AG09319 (cell line): ENCODE measurements around the gene SAPCD1.
"Not testable (repeated sequence)": the region's sequence is repeated elsewhere in the genome, so short reads cannot be mapped to it uniquely, and the experiment has no call there.

Experiments used
- DNase-seq: peaks from one replicate; pipeline ENCODE4 v3.0.0-alpha.2; 2010; ENCODE audit warnings: low read depth; ENCODE audit errors: extremely low read depth
- TF ChIP-seq, protein P1 (sequence below): IDR thresholded peaks from 2 replicates; pipeline ENCODE4 v1.5.1; 2011; ENCODE audit warnings: low read depth, mild to moderate bottlenecking, inconsistent platforms, low read length, moderate library complexity

SAPCD1 gene

DNA sequence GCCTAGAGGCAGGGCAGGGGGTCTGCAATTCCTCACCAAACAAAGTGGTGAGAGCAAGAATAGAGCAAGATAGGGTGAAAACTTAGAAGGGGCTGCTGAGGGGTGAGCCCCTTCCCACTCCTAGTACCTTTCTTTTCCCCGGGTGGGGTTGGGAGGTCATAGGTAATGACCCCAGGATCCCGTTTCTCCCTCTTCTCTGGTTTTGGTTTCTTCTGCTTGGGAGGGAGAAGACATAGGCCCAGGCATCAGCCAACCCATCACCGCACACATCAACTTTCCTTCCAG, 29.6 kb downstream of the SAPCD1 start:
- no peak for DNase-seq
- TF ChIP-seq, protein P1, sequence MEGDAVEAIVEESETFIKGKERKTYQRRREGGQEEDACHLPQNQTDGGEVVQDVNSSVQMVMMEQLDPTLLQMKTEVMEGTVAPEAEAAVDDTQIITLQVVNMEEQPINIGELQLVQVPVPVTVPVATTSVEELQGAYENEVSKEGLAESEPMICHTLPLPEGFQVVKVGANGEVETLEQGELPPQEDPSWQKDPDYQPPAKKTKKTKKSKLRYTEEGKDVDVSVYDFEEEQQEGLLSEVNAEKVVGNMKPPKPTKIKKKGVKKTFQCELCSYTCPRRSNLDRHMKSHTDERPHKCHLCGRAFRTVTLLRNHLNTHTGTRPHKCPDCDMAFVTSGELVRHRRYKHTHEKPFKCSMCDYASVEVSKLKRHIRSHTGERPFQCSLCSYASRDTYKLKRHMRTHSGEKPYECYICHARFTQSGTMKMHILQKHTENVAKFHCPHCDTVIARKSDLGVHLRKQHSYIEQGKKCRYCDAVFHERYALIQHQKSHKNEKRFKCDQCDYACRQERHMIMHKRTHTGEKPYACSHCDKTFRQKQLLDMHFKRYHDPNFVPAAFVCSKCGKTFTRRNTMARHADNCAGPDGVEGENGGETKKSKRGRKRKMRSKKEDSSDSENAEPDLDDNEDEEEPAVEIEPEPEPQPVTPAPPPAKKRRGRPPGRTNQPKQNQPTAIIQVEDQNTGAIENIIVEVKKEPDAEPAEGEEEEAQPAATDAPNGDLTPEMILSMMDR: no peak

DNA sequence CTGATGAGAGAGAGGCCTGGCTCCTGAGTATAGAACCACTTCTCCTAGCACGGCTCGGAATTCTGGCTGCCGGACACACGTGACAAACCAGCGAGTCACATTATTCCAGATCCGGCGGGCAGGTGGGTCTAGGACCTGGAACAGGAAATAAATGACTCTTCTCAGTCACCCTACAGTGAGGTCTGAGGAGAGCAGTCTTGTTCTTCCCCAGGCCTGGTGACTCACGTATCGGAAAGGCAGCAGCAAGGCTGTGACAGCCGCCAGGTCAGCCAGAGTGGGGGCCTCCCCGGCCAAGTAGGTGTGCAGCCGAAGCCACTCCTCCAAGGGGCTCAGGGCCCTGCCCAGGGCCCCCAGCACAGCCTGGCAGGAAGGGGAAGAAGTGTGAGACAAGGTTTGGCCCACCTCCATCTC, 30.3 kb downstream of the SAPCD1 start:
- DNase-seq: no peak
- TF ChIP-seq, protein P1: no peak

GRCh38 chr6:31793927-31794245, 31.4 kb downstream of the SAPCD1 start:
- DNase-seq: not testable (repeated sequence)

DNA sequence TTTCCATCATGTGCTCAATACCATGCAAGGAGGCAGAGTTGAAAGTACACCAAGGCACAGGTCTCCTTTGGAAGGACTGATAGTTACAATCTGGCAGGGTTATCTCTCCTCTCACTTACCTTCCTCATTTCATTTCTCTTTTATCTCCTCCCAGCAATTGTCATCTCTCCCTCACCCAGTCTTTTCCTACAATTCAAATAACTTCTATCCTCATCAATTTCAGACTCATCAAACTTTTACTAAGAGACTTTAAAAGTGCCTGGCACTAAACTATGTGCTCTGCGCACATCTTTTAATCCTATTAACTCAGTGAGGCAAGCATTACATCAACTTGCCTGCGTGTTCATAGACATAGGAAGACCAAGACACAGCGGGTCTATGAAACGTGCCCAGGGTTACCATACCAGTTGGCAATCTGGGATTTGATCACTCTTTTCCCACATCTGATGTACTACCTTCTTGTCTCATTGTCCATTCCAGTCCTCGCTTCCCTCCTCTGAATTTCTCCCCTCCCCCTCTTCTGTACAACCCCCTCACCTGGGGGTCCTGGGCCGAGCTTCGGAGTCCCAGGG, 31.9 kb downstream of the SAPCD1 start:
- no peak for DNase-seq
- TF ChIP-seq, protein P1: no peak

DNA sequence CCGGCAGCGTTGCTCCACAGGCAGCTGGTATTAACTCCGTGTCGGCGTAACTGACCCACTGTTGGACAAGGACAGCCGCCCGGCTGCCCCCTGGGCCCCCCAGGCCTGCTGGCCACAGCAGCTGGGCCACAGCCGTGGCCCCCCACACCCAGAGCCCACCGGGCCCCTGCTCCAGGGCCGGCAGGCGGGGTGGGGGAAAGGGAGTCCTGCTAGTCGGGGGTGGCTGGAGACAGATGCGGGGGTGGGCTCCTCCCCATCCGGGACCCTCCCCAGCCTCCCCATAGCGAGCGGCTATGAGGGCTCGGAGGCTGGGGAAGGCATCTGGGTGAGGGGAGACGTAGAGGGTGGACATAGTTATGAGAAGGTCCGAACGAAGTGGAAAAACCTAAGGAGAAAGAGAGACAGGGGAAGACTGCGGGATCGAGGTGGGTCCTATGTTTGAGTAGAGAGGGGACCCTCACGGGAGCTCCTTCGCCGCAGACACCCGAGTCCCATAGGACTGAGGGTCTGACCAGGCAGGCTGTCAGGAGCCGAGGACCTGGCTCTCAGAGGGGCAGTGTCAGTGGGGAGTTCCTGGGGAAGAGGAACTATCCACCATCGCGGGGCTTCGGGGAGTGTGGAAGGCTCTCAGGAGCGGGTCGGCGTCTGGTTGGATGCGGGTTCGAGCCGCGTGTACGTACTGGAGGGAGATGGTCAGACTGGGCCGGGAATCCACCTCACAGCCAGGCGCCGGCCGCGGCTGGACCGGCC, 32.6 kb downstream of the SAPCD1 start:
- no peak for DNase-seq
- TF ChIP-seq, protein P1: no peak

GRCh38 chr6:31795616-31796298, 33.3 kb downstream of the SAPCD1 start, which contains the start of gene VARS1:
Gene VARS1, minus strand, starts transcription at chr6:31795752. Its CDS starts 535 bp downstream, at chr6:31795217.
- TF ChIP-seq, protein P1: peak; percentile 73

GRCh38 chr6:31796993-31797385, 34.5 kb downstream of the SAPCD1 start:
- no peak for DNase-seq
- TF ChIP-seq, protein P1: no peak

More at GRCh38 chr6:31795616-31796298, 33.3 kb downstream of the SAPCD1 start, which contains the start of gene VARS1:
- DNase-seq: peak; percentile 82
